Spleen (tissue), 11 donors: ENCODE results near the gene TMEM232. TPM values are rescaled to one million over a fixed set of nuclear protein-coding genes. Genes with fewer than 3 reads are reported as not detected.

Experiments
- DNase-seq: peaks from one replicate; pipeline ENCODE4 v3.0.0-alpha.2; 2020
- H3K27ac ChIP-seq, 8 donors: fragments of 200-600 bp; sonication (generic) in 7 of 8; 1 replicate in 4 of 8; 2 replicates in 4 of 8; pipeline versions ENCODE4 v1.5.0 to v1.8.0; 2016 to 2021; ENCODE audit warnings: inconsistent platforms in 4 of 8, mild to moderate bottlenecking in 4 of 8, moderate library complexity in 1 of 8
- H3K27me3 ChIP-seq, 7 donors: fragments of 200-600 bp; sonication (generic) in 6 of 7; replicated peaks in 1 of 7; 1 replicate in 4 of 7; 2 replicates in 3 of 7; pipeline versions ENCODE4 v1.5.0 to v1.8.0; 2016 to 2021; ENCODE audit warnings: inconsistent platforms in 3 of 7, mild to moderate bottlenecking in 1 of 7
- H3K36me3 ChIP-seq, 6 donors: fragments of 200-600 bp; sonication (generic) in 5 of 6; 1 replicate in 4 of 6; 2 replicates in 2 of 6; pipeline versions ENCODE4 v1.5.0 to v1.8.0; 2016 to 2021; ENCODE audit warnings: inconsistent platforms in 2 of 6
- H3K4me1 ChIP-seq, 6 donors: fragments of 200-600 bp; sonication (generic) in 5 of 6; 1 replicate in 3 of 6; 2 replicates in 3 of 6; pipeline versions ENCODE4 v1.5.0 to v1.8.0; 2016 to 2021; ENCODE audit warnings: inconsistent platforms in 3 of 6
- H3K4me3 ChIP-seq, 8 donors: fragments of 200-600 bp; sonication (generic) in 7 of 8; 1 replicate in 4 of 8; 2 replicates in 4 of 8; pipeline versions ENCODE4 v1.5.0 to v1.8.0; 2016 to 2021; ENCODE audit warnings: inconsistent platforms in 4 of 8, mild to moderate bottlenecking in 4 of 8, moderate library complexity in 2 of 8
- H3K9me3 ChIP-seq, 8 donors: fragments of 200-600 bp; sonication (generic) in 7 of 8; 1 replicate in 4 of 8; 2 replicates in 4 of 8; pipeline versions ENCODE4 v1.5.0 to v1.8.0; 2016 to 2021; ENCODE audit warnings: inconsistent platforms in 4 of 8
- POLR2A ChIP-seq, 3 donors: fragments of 450-650 bp; IDR thresholded peaks; one replicate each; pipeline ENCODE4 v1.5.1; 2017; ENCODE audit warnings: antibody characterized with exemption in 3 of 3, mild to moderate bottlenecking in 1 of 3
- POLR2AphosphoS5 ChIP-seq, 3 donors: sonication (generic); formaldehyde crosslinking; IDR thresholded peaks; one replicate each; pipeline ENCODE4 v1.5.1; 2017; ENCODE audit warnings: antibody characterized with exemption in 3 of 3
- WGBS, 5 donors: extraction: QIAGEN DNeasy Blood & Tissue Kit in 3 of 5; methylation state at CpG; one replicate each; pipeline versions ENCODE4 v1.1.5 to v1.1.7; 2013 to 2018; 5-methylcytosine and 5-hydroxymethylcytosine counted together
- intact Hi-C: fragments of 100-400 bp; cut with DNase I; formaldehyde crosslinking; loops from one replicate; pipeline ENCODE4 v1.15.0; 2023; ENCODE audit warnings: low total_unique reads
- polyA plus RNA-seq, 3 donors: library from polyadenylated mRNA; stranded (reverse); fragments of 200-250 nt; gene quantifications; one replicate each; pipeline ENCODE4 v1.2.1, GENCODE V29; 2013
- total RNA-seq, 7 donors: library from RNA; depleted of rRNA in 3 of 7; stranded (reverse); fragments of >200 nt in 3 of 7; fragmentation: NEBNext Ultra II Directional in 4 of 7; extraction: Animal tissue kit (Norgen Biotek cat#: 25700) in 4 of 7; gene quantifications; one replicate each; pipeline versions ENCODE4 v1.1.0 to v1.2.1, GENCODE V29; 2016 to 2021
- TF ChIP-seq, protein P1 (sequence below), 11 experiments: fragments of 200-600 bp in 7 of 11; fragments of 450-650 bp in 4 of 11; sonication (generic) in 4 of 11; IDR thresholded peaks in 8 of 11; conservative IDR thresholded peaks in 3 of 11; 1 replicate in 7 of 11; 2 replicates in 4 of 11; pipeline versions ENCODE4 v1.4.0 to v1.8.0; 2016 to 2021; ENCODE audit warnings: antibody characterized with exemption in 11 of 11, inconsistent platforms in 4 of 11, mild to moderate bottlenecking in 1 of 11
- donor health status: healthy with polysubstance abuse.
- donor health status: DM: no; HTN: no; CAD: no; lungs with moderate emphysema.
- donor health status: DM: no; HTN: no; CAD: no.
- donor health status: Bipolar disorder and iron deficiency.
- donor health status: healthy.
- donor health status: DM: no; HTN: no; CAD: no.
- donor health status: DM: yes; HTN: yes; CAD: no.

Gene TMEM232
- total and polyA plus RNA-seq, 10 donors: 0.11 to 4.3 (median 2.6) TPM

DNA sequence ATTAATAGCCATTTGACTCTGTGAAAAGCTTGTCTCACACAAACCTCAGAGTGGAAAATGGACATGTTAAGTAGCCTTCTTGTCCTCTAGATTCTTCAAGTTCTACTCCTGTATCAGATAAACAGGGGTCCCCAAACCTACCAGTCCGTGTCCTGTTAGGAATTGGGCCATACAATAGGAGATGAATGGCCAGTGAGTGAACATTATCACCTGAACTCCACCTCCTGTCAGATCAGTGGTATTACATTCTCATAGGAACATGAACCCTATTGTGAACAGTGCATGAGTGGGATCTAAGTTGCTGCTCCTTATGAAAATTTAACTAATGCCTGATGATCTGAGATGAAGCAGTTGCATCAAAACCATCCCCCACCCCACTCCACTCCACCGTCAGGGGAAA, 136.3 kb downstream of the TMEM232 start:
- H3K4me3 ChIP-seq: no peak overlapping the region
- no peak overlapping the region for H3K27ac ChIP-seq
- WGBS, 5 donors: 23 to 61% (median 26%) methylated on average over 2 of the region's 2 CpGs
- DNase-seq: no peak
- TF ChIP-seq, protein P1, sequence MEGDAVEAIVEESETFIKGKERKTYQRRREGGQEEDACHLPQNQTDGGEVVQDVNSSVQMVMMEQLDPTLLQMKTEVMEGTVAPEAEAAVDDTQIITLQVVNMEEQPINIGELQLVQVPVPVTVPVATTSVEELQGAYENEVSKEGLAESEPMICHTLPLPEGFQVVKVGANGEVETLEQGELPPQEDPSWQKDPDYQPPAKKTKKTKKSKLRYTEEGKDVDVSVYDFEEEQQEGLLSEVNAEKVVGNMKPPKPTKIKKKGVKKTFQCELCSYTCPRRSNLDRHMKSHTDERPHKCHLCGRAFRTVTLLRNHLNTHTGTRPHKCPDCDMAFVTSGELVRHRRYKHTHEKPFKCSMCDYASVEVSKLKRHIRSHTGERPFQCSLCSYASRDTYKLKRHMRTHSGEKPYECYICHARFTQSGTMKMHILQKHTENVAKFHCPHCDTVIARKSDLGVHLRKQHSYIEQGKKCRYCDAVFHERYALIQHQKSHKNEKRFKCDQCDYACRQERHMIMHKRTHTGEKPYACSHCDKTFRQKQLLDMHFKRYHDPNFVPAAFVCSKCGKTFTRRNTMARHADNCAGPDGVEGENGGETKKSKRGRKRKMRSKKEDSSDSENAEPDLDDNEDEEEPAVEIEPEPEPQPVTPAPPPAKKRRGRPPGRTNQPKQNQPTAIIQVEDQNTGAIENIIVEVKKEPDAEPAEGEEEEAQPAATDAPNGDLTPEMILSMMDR (IDR thresholded peaks at IDR 0.05 in 8 of 11, conservative IDR thresholded peaks at IDR 0.05 in 3 of 11): peak in 5 of 11 experiments; percentile 7 to 30 (median 12)
- TF ChIP-seq POLR2A (IDR thresholded peaks at IDR 0.05): no peak
- intact Hi-C loops: no loop called here
- H3K36me3 ChIP-seq: no peaks in the 10 kb centered on the region
- peaks cover 0 to 3% (median 0%) of the 10 kb centered on the region in 8 donors for H3K9me3 ChIP-seq
- H3K27me3 ChIP-seq: no peaks in the 10 kb centered on the region
- H3K4me1 ChIP-seq: no peaks in the 10 kb centered on the region

DNA sequence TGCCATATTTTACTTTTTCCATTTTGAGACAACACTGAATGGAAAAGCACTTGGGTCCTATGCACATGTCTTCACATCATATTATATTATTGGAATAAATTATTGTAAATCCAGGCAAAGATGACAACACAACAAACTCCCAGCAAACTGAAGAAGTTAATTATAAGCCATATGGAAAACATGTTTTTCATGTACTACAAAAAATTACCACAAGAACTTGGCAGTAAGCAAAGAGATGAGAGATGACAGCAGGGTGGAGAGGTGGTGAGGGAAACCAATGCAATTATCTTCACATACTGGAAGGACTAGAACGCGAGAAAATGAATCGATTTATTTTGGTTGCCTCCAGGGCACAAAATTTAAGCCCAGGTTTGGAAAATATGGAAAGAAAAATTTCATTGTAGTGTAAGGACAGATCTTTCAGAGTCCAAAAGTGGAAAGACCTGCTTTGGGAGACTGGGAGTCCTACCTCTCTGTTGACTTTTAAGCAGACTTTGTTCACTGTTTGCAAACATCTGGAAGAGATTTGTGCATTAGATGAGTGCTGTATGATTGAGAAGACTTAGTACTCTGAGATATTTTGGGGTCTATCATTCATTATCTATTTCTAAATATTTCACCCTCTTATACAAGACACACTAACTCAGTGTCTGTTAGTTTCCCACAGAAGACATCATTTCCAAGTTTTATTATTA, 138.0 kb downstream of the TMEM232 start:
- H3K4me1 ChIP-seq: no peaks in the 10 kb centered on the region
- DNase-seq: no peak
- no peak for TF ChIP-seq POLR2AphosphoS5 (IDR thresholded peaks at IDR 0.05)
- no peak for TF ChIP-seq POLR2A (IDR thresholded peaks at IDR 0.05)
- TF ChIP-seq, protein P1 (IDR thresholded peaks at IDR 0.05 in 8 of 11, conservative IDR thresholded peaks at IDR 0.05 in 3 of 11): no peak
- H3K4me3 ChIP-seq: no peak overlapping the region
- H3K9me3 ChIP-seq: no peaks in the 10 kb centered on the region
- intact Hi-C loops: no loop called here
- WGBS, 5 donors: 79 to 99% (median 93%) methylated on average over 3 of the region's 3 CpGs
- no peaks in the 10 kb centered on the region for H3K36me3 ChIP-seq
- no peak overlapping the region for H3K27ac ChIP-seq
- H3K27me3 ChIP-seq: no peaks in the 10 kb centered on the region

DNA sequence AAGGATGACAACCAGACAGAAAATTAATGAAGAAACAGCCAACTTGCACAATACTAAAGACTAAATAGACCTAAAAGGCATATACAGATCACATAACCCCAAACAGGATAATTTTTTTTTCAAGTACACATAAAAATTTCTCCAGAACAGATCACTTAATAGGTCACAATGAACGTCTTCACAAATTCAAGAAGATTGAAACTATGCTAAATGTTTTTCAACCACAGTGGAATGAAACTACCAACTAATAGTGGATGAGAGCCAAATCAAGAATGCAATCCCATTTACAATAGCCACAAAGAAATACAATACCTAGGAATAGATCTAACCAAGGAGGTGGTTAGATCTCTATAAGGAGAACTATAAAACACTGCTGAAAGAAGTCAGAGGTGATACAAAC, 145.8 kb downstream of the TMEM232 start:
- WGBS, 5 donors: 66 to 84% (median 72%) methylated on average over 1 of the region's 1 CpG

DNA sequence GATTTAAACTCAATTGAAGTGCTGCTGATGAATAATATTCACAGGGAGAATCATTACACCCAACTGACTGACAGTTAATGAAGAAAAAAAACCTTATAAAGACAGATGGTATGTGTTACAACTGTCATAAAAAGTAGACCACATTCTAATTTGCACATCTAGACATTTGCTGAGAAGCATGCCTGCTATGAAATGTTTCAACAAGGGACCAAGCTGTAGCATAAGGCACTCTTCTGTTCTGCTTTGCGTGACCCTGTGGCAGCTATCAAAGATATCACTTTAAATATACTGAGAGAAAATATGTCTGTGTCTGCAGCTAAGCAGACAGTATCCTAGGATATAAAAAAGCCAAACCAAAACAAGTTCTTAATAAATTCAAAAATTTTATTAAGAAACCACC, 153.7 kb downstream of the TMEM232 start:
- H3K36me3 ChIP-seq: no peaks in the 10 kb centered on the region
- H3K9me3 ChIP-seq: peaks cover 0 to 5% (median 0%) of the 10 kb centered on the region in 8 donors
- no peaks in the 10 kb centered on the region for H3K4me1 ChIP-seq
- no peak overlapping the region for H3K4me3 ChIP-seq
- 74 to 92% (median 76%) methylated on average over 1 of the region's 1 CpG for WGBS, 5 donors
- TF ChIP-seq, protein P1 (IDR thresholded peaks at IDR 0.05 in 8 of 11, conservative IDR thresholded peaks at IDR 0.05 in 3 of 11): no peak
- TF ChIP-seq POLR2A (IDR thresholded peaks at IDR 0.05) (no peak), POLR2AphosphoS5 (IDR thresholded peaks at IDR 0.05) (no peak)
- H3K27ac ChIP-seq: no peak overlapping the region
- H3K27me3 ChIP-seq: no peaks in the 10 kb centered on the region
- no peak for DNase-seq
- intact Hi-C loops: no loop called here

More for the DNA sequence above, 145.8 kb downstream of the TMEM232 start:
- intact Hi-C loops: no loop called here
- Histone ChIP-seq H3K4me3 (no peak overlapping the region), H3K9me3 (peaks cover 0 to 5% (median 0%) of the 10 kb centered on the region in 8 donors), H3K27me3 (no peaks in the 10 kb centered on the region), H3K27ac (no peak overlapping the region), H3K4me1 (no peaks in the 10 kb centered on the region), H3K36me3 (no peaks in the 10 kb centered on the region)
- no peak for DNase-seq
- TF ChIP-seq POLR2A (IDR thresholded peaks at IDR 0.05) (no peak), POLR2AphosphoS5 (IDR thresholded peaks at IDR 0.05) (no peak)
- TF ChIP-seq, protein P1 (IDR thresholded peaks at IDR 0.05 in 8 of 11, conservative IDR thresholded peaks at IDR 0.05 in 3 of 11): no peak
